ENCODE results near the gene SERINC5. TPM values are rescaled to one million over a fixed set of nuclear protein-coding genes. Genes with fewer than 3 reads are reported as not detected.

The SERINC5 gene
- total and polyA plus RNA-seq, 3 experiments from 2014 or later: 13.7 to 33.3 (median 32.9) TPM

GRCh38 chr5:80125962-80126480, 129.8 kb downstream of the SERINC5 start:
- Histone ChIP-seq H3K27ac (ENCODE audit: low read depth, low read length) (no peak overlapping the region), H3K36me3 (ENCODE audit: insufficient read depth, low read length) (no peaks in the 10 kb centered on the region), H3K27me3 (ENCODE audit: insufficient read depth, low read length, poor library complexity, severe bottlenecking) (no peaks in the 10 kb centered on the region), H3K4me3 (ENCODE audit: low read length) (no peak overlapping the region), H3K9me3 (ENCODE audit: low read length) (no peaks in the 10 kb centered on the region), H3K4me1 (ENCODE audit: insufficient read depth, low read length) (peaks cover 24% of the 10 kb centered on the region)
- CTCF ChIA-PET: interaction anchor here (1.1 to 2.5 kb wide), 4 partner anchors 8 to 182 kb away, joined by 3 to 8 read pairs (median 5); no protein-coding TSS in a partner anchor
- POLR2A ChIA-PET: interaction anchor here (0.6 to 1.2 kb wide), 3 partner anchors 10 to 64 kb away, joined by 3 to 5 read pairs (median 5); no protein-coding TSS in a partner anchor
- Mint-ChIP-seq H3K27me3 (peaks cover 0 to 2% of the 10 kb centered on the region in 2 donors), H3K4me1 (peaks cover 32 to 63% (median 39%) of the 10 kb centered on the region in 3 donors), H3K27ac (peak overlapping the region in 5 of 8 donors; percentile 17 to 83 (median 47)), H3K36me3 (peaks cover 7 to 24% (median 11%) of the 10 kb centered on the region in 3 donors), H3K9me3 (no peaks in the 10 kb centered on the region), H3K4me3 (peak overlapping the region in 3 of 7 donors; percentile 17 to 60 (median 35))
- DNase-seq: peak in 1 of 5 donors; percentile 31

- H3K9me3 Mint-ChIP-seq: no peaks in the 10 kb centered on the region
These were observed 130.6 kb downstream of the SERINC5 start for GRCh38 chr5:80125022-80125961.

GRCh38 chr5:80124121-80124918, 131.5 kb downstream of the SERINC5 start:
- ChIA-PET POLR2A (no interaction called here), CTCF (interaction anchor here (0.6 to 2.5 kb wide), 4 partner anchors 12 to 184 kb away, joined by 3 to 8 read pairs (median 4); no protein-coding TSS in a partner anchor)
- H3K36me3 ChIP-seq (ENCODE audit: insufficient read depth, low read length): no peaks in the 10 kb centered on the region
- peaks cover 31 to 63% (median 32%) of the 10 kb centered on the region in 3 donors for H3K4me1 Mint-ChIP-seq
- H3K4me3 ChIP-seq (ENCODE audit: low read length): no peak overlapping the region
- no peak overlapping the region for H3K4me3 Mint-ChIP-seq
- no peak overlapping the region for H3K27ac ChIP-seq (ENCODE audit: low read depth, low read length)
- peaks cover 7 to 22% (median 11%) of the 10 kb centered on the region in 3 donors for H3K36me3 Mint-ChIP-seq
- H3K9me3 ChIP-seq (ENCODE audit: low read length): no peaks in the 10 kb centered on the region
- H3K27ac Mint-ChIP-seq: peak overlapping the region in 3 of 8 donors; percentile 16 to 32 (median 21)
- no peaks in the 10 kb centered on the region for H3K27me3 ChIP-seq (ENCODE audit: insufficient read depth, low read length, poor library complexity, severe bottlenecking)
- no peak for DNase-seq
- H3K9me3 Mint-ChIP-seq: no peaks in the 10 kb centered on the region
- H3K27me3 Mint-ChIP-seq: peaks cover 0 to 2% of the 10 kb centered on the region in 2 donors
- H3K4me1 ChIP-seq (ENCODE audit: insufficient read depth, low read length): peaks cover 24% of the 10 kb centered on the region

More at GRCh38 chr5:80125022-80125961, 130.6 kb downstream of the SERINC5 start:
- H3K27ac Mint-ChIP-seq: peak overlapping the region in 7 of 8 donors; percentile 2 to 69 (median 24)
- H3K4me3 ChIP-seq (ENCODE audit: low read length): peak overlapping the region; percentile 24
- no peak overlapping the region for H3K27ac ChIP-seq (ENCODE audit: low read depth, low read length)
- POLR2A ChIA-PET: interaction anchor here (0.6 to 1.2 kb wide), 3 partner anchors 11 to 65 kb away, joined by 3 to 5 read pairs (median 5); no protein-coding TSS in a partner anchor
- CTCF ChIA-PET: interaction anchor here (0.6 to 2.5 kb wide), 4 partner anchors 9 to 183 kb away, joined by 3 to 8 read pairs (median 5); no protein-coding TSS in a partner anchor
- H3K4me3 Mint-ChIP-seq: peak overlapping the region in 5 of 7 donors; percentile 3 to 60 (median 24)
- H3K9me3 ChIP-seq (ENCODE audit: low read length): no peaks in the 10 kb centered on the region
- H3K36me3 ChIP-seq (ENCODE audit: insufficient read depth, low read length): no peaks in the 10 kb centered on the region
- H3K27me3 Mint-ChIP-seq: peaks cover 0 to 2% of the 10 kb centered on the region in 2 donors
- DNase-seq: no peak
- H3K4me1 Mint-ChIP-seq: peaks cover 31 to 55% (median 32%) of the 10 kb centered on the region in 3 donors
- no peaks in the 10 kb centered on the region for H3K27me3 ChIP-seq (ENCODE audit: insufficient read depth, low read length, poor library complexity, severe bottlenecking)
- peaks cover 7 to 22% (median 11%) of the 10 kb centered on the region in 3 donors for H3K36me3 Mint-ChIP-seq
- peaks cover 24% of the 10 kb centered on the region for H3K4me1 ChIP-seq (ENCODE audit: insufficient read depth, low read length)

GRCh38 chr5:80122579-80122978, 133.3 kb downstream of the SERINC5 start:
- no peak for DNase-seq
- H3K4me1 ChIP-seq (ENCODE audit: insufficient read depth, low read length): peaks cover 26% of the 10 kb centered on the region

GRCh38 chr5:80119372-80119771, 136.5 kb downstream of the SERINC5 start:
- no peak for DNase-seq
- ChIA-PET CTCF (interaction anchor here (0.8 to 1.4 kb wide), 3 partner anchors 36 to 188 kb away, joined by 3 read pairs; no protein-coding TSS in a partner anchor), POLR2A (interaction anchor here (1.5 kb wide), 1 partner anchor 138 kb away, joined by 5 read pairs; no protein-coding TSS in a partner anchor)
- Histone ChIP-seq H3K27ac (ENCODE audit: low read depth, low read length) (no peak overlapping the region), H3K4me1 (ENCODE audit: insufficient read depth, low read length) (peaks cover 25% of the 10 kb centered on the region), H3K9me3 (ENCODE audit: low read length) (no peaks in the 10 kb centered on the region), H3K36me3 (ENCODE audit: insufficient read depth, low read length) (no peaks in the 10 kb centered on the region), H3K4me3 (ENCODE audit: low read length) (no peak overlapping the region), H3K27me3 (ENCODE audit: insufficient read depth, low read length, poor library complexity, severe bottlenecking) (no peaks in the 10 kb centered on the region)
- Mint-ChIP-seq H3K4me3 (no peak overlapping the region), H3K27me3 (peaks cover 0 to 2% of the 10 kb centered on the region in 2 donors), H3K36me3 (peaks cover 6 to 13% (median 9%) of the 10 kb centered on the region in 3 donors), H3K27ac (no peak overlapping the region), H3K4me1 (peaks cover 39 to 68% (median 45%) of the 10 kb centered on the region in 3 donors), H3K9me3 (peaks cover 0 to 5% (median 4%) of the 10 kb centered on the region in 5 donors)

More at GRCh38 chr5:80122579-80122978, 133.3 kb downstream of the SERINC5 start:
- Histone ChIP-seq H3K27me3 (ENCODE audit: insufficient read depth, low read length, poor library complexity, severe bottlenecking) (no peaks in the 10 kb centered on the region), H3K4me3 (ENCODE audit: low read length) (no peak overlapping the region), H3K9me3 (ENCODE audit: low read length) (no peaks in the 10 kb centered on the region), H3K36me3 (ENCODE audit: insufficient read depth, low read length) (no peaks in the 10 kb centered on the region), H3K27ac (ENCODE audit: low read depth, low read length) (no peak overlapping the region)
- ChIA-PET POLR2A (no interaction called here), CTCF (interaction anchor here (0.8 to 1.6 kb wide), 2 partner anchors 12 to 32 kb away, joined by 3 read pairs; no protein-coding TSS in a partner anchor)
- Mint-ChIP-seq H3K36me3 (peaks cover 9 to 17% (median 11%) of the 10 kb centered on the region in 3 donors), H3K4me1 (peaks cover 36 to 63% (median 40%) of the 10 kb centered on the region in 3 donors), H3K27ac (peak overlapping the region in 2 of 8 donors; percentile 17 to 69), H3K27me3 (peaks cover 0 to 3% of the 10 kb centered on the region in 2 donors), H3K4me3 (no peak overlapping the region), H3K9me3 (peaks cover 0 to 3% (median 2%) of the 10 kb centered on the region in 5 donors)

GRCh38 chr5:80117446-80117845, 138.4 kb downstream of the SERINC5 start:
- peaks cover 0 to 2% of the 10 kb centered on the region in 2 donors for H3K27me3 Mint-ChIP-seq
- peak overlapping the region in 2 of 7 donors; percentile 14 to 25 for H3K4me3 Mint-ChIP-seq
- peaks cover 0 to 7% (median 6%) of the 10 kb centered on the region in 5 donors for H3K9me3 Mint-ChIP-seq
- ChIA-PET POLR2A (interaction anchor here (0.7 to 1.9 kb wide), 4 partner anchors 19 to 138 kb away, joined by 3 to 5 read pairs (median 4); partner anchors contain the start of gene SERINC5), CTCF (interaction anchor here (0.6 to 1.9 kb wide), 3 partner anchors 16 to 170 kb away, joined by 3 to 6 read pairs (median 5); no protein-coding TSS in a partner anchor)
- H3K36me3 Mint-ChIP-seq: peaks cover 10 to 24% (median 15%) of the 10 kb centered on the region in 3 donors
- H3K36me3 ChIP-seq (ENCODE audit: insufficient read depth, low read length): no peaks in the 10 kb centered on the region
- peaks cover 22% of the 10 kb centered on the region for H3K4me1 ChIP-seq (ENCODE audit: insufficient read depth, low read length)
- peaks cover 33 to 64% (median 44%) of the 10 kb centered on the region in 3 donors for H3K4me1 Mint-ChIP-seq
- no peaks in the 10 kb centered on the region for H3K27me3 ChIP-seq (ENCODE audit: insufficient read depth, low read length, poor library complexity, severe bottlenecking)
- no peak overlapping the region for H3K4me3 ChIP-seq (ENCODE audit: low read length)
- H3K27ac ChIP-seq (ENCODE audit: low read depth, low read length): no peak overlapping the region
- peak overlapping the region in 3 of 8 donors; percentile 58 to 80 (median 61) for H3K27ac Mint-ChIP-seq
- DNase-seq: no peak
- no peaks in the 10 kb centered on the region for H3K9me3 ChIP-seq (ENCODE audit: low read length)
